Esophagus squamous epithelium (tissue), 4 donors: ENCODE results near the gene MRPS26.

Source experiments
- CTCF ChIP-seq, 6 experiments: fragments of 450-650 bp in 4 of 6; fragments of 200-600 bp in 2 of 6; sonication (generic) in 2 of 6; IDR thresholded peaks; one replicate each; pipeline ENCODE4 v1.5.1; 2016 to 2019; ENCODE audit warnings: antibody characterized with exemption in 6 of 6, mild to moderate bottlenecking in 4 of 6, moderate library complexity in 4 of 6
- POLR2A ChIP-seq, 4 donors: fragments of 450-650 bp; IDR thresholded peaks; one replicate each; pipeline ENCODE4 v1.6.1; 2017; ENCODE audit warnings: antibody characterized with exemption in 4 of 4, mild to moderate bottlenecking in 4 of 4, moderate library complexity in 3 of 4

GRCh38 chr20:3013771-3014170, 32.1 kb upstream of the MRPS26 start:
- no peak for TF ChIP-seq CTCF (IDR thresholded peaks at IDR 0.05)
- no peak for TF ChIP-seq POLR2A (IDR thresholded peaks at IDR 0.05)
